ENCODE data around the gene MED31.

MED31 gene

GRCh38 chr17:6670999-6671398, 19.6 kb upstream of the MED31 start:
- no peaks in the 10 kb centered on the region for H3K9me3 ChIP-seq
- no peak for TF ChIP-seq CTCF (IDR thresholded peaks at IDR 0.05)
- no peak for DNase-seq
- H3K27ac ChIP-seq = no peak overlapping the region
- no peaks in the 10 kb centered on the region for H3K4me1 ChIP-seq
- H3K36me3 ChIP-seq = no peaks in the 10 kb centered on the region
- H3K4me3 ChIP-seq = no peak overlapping the region
- peaks cover 0 to 45% of the 10 kb centered on the region in 2 donors for H3K27me3 ChIP-seq
- intact Hi-C loops (cut with DNase I; ENCODE audit: low total_unique reads) = no loop called here

- H3K36me3 ChIP-seq = no peaks in the 10 kb centered on the region
- intact Hi-C loops (cut with DNase I; ENCODE audit: low total_unique reads) = no loop called here
- TF ChIP-seq CTCF (IDR thresholded peaks at IDR 0.05) = no peak
- H3K27ac ChIP-seq = no peak overlapping the region
- H3K4me1 ChIP-seq = no peaks in the 10 kb centered on the region
- H3K9me3 ChIP-seq = no peaks in the 10 kb centered on the region
- no peak for DNase-seq
- peaks cover 0 to 43% of the 10 kb centered on the region in 2 donors for H3K27me3 ChIP-seq
- no peak overlapping the region for H3K4me3 ChIP-seq
Observed at GRCh38 chr17:6670571-6670970, 19.2 kb upstream of the MED31 start.

GRCh38 chr17:6669479-6670212, 18.2 kb upstream of the MED31 start:
- no peak for DNase-seq
- H3K27me3 ChIP-seq = peaks cover 0 to 38% of the 10 kb centered on the region in 2 donors
- no peak overlapping the region for H3K4me3 ChIP-seq
- H3K36me3 ChIP-seq = no peaks in the 10 kb centered on the region
- TF ChIP-seq CTCF (IDR thresholded peaks at IDR 0.05) = no peak
- no peaks in the 10 kb centered on the region for H3K9me3 ChIP-seq
- no peak overlapping the region for H3K27ac ChIP-seq
- intact Hi-C loops (cut with DNase I; ENCODE audit: low total_unique reads) = loop anchor here (10.0 kb wide), 1 partner anchor 335 kb away; no protein-coding TSS in a partner anchor
- no peaks in the 10 kb centered on the region for H3K4me1 ChIP-seq

- Histone ChIP-seq H3K27me3 (peaks cover 0 to 32% of the 10 kb centered on the region in 2 donors), H3K4me1 (no peaks in the 10 kb centered on the region), H3K36me3 (no peaks in the 10 kb centered on the region), H3K4me3 (no peak overlapping the region), H3K9me3 (no peaks in the 10 kb centered on the region), H3K27ac (no peak overlapping the region)
- TF ChIP-seq CTCF (IDR thresholded peaks at IDR 0.05) = no peak
- intact Hi-C loops (cut with DNase I; ENCODE audit: low total_unique reads) = loop anchor here (10.0 kb wide), 1 partner anchor 336 kb away; no protein-coding TSS in a partner anchor
- no peak for DNase-seq
Observed at GRCh38 chr17:6668727-6669425, 17.5 kb upstream of the MED31 start.

- no peaks in the 10 kb centered on the region for H3K4me1 ChIP-seq
- H3K27ac ChIP-seq = no peak overlapping the region
- TF ChIP-seq CTCF (IDR thresholded peaks at IDR 0.05) = no peak
- DNase-seq = no peak
- H3K9me3 ChIP-seq = no peaks in the 10 kb centered on the region
- peaks cover 0 to 34% of the 10 kb centered on the region in 2 donors for H3K27me3 ChIP-seq
- intact Hi-C loops (cut with DNase I; ENCODE audit: low total_unique reads) = loop anchor here (10.0 kb wide), 1 partner anchor 337 kb away; no protein-coding TSS in a partner anchor
- H3K36me3 ChIP-seq = no peaks in the 10 kb centered on the region
- no peak overlapping the region for H3K4me3 ChIP-seq
Observed at GRCh38 chr17:6668219-6668618, 16.8 kb upstream of the MED31 start.
